Epithelial cell of esophagus (primary cell): ENCODE measurements around the gene PSEN1.
A peak's percentile ranks its signal among the peaks of the same experiment; 100 is the strongest.
"Not testable (repeated sequence)": the region's sequence is repeated elsewhere in the genome, so short reads cannot be mapped to it uniquely, and the experiment has no call there.

Experiments
- DNase-seq: peaks from one replicate; pipeline ENCODE4 v3.0.0; 2010; ENCODE audit warnings: low read depth
- H3K4me3 ChIP-seq: 2 replicates; pipeline ENCODE4 v1.5.1; 2011; ENCODE audit warnings: mild to moderate bottlenecking, low read length, control low read depth
- CTCF ChIP-seq: IDR thresholded peaks from 2 replicates; pipeline ENCODE4 v1.5.1; 2011; ENCODE audit warnings: low read depth, mild to moderate bottlenecking, low read length, control low read depth, inconsistent platforms; ENCODE audit not compliant: insufficient read depth; ENCODE audit errors: missing control alignments

Gene PSEN1

GRCh38 chr14:73173092-73173735 is 36.9 kb downstream of the PSEN1 start:
- peak; percentile 55 for DNase-seq
- TF ChIP-seq CTCF = peak; percentile 55
- H3K4me3 ChIP-seq = no peak overlapping the region

- TF ChIP-seq CTCF = no peak
- H3K4me3 ChIP-seq = no peak overlapping the region
- no peak for DNase-seq
Observed at GRCh38 chr14:73176685-73177084, 40.4 kb downstream of the PSEN1 start.

GRCh38 chr14:73180385-73180805 is 44.1 kb downstream of the PSEN1 start:
- peak; percentile 91 for DNase-seq
- H3K4me3 ChIP-seq = no peak overlapping the region
- TF ChIP-seq CTCF = no peak

GRCh38 chr14:73180969-73181368 is 44.7 kb downstream of the PSEN1 start:
- DNase-seq, H3K4me3 ChIP-seq: not testable (repeated sequence)

- DNase-seq = peak; percentile 80
Observed at GRCh38 chr14:73188501-73188911, 52.2 kb downstream of the PSEN1 start.

GRCh38 chr14:73189651-73190050 is 53.3 kb downstream of the PSEN1 start:
- H3K4me3 ChIP-seq = no peak overlapping the region
- no peak for DNase-seq
- no peak for TF ChIP-seq CTCF

More at GRCh38 chr14:73188501-73188911, 52.2 kb downstream of the PSEN1 start:
- no peak overlapping the region for H3K4me3 ChIP-seq
- TF ChIP-seq CTCF = no peak

- no peak for DNase-seq
- no peak overlapping the region for H3K4me3 ChIP-seq
- TF ChIP-seq CTCF = no peak
Observed at GRCh38 chr14:73191441-73191840, 55.1 kb downstream of the PSEN1 start.

- H3K4me3 ChIP-seq, DNase-seq: not testable (repeated sequence)
Observed at GRCh38 chr14:73194306-73194705, 58.0 kb downstream of the PSEN1 start.
